ENCODE measurements around the gene MAMDC4. TPM values are rescaled to one million over a fixed set of nuclear protein-coding genes. Genes with fewer than 3 reads are reported as not detected.

Gene MAMDC4
- total and polyA plus RNA-seq, 2 of the 8 experiments (the other 6 are each of a cell fraction or from before 2014, with no cell fraction given): 3.1 to 4.5 TPM

GRCh38 chr9:136814725-136815421, 37.3 kb upstream of the MAMDC4 start:
- Histone ChIP-seq H3K18ac (ENCODE audit: extremely low read depth, low read length) (no peak overlapping the region), H3K14ac (ENCODE audit: insufficient read length) (no peak overlapping the region), H3K23me2 (ENCODE audit: low read depth, low read length) (no peaks in the 10 kb centered on the region), H3K23ac (ENCODE audit: insufficient read length) (no peak overlapping the region), H4K5ac (ENCODE audit: insufficient read length, low read depth, low read length) (no peak overlapping the region), H4K8ac (ENCODE audit: extremely low read depth, insufficient read depth, low read length) (no peak overlapping the region), H2BK15ac (ENCODE audit: low read length) (no peak overlapping the region), H3K56ac (replicated peaks; ENCODE audit: insufficient read length, low read depth, low read length) (no peak overlapping the region), H3K9me3 (ENCODE audit: insufficient read depth in 2 of 2, low read depth in 1 of 2, low read length in 1 of 2) (no peaks in the 10 kb centered on the region), H2BK20ac (ENCODE audit: low read length) (no peak overlapping the region), H3K4me1 (replicated peaks in 1 of 4; ENCODE audit: control insufficient read depth in 3 of 4, insufficient read depth in 4 of 4, low read length in 3 of 4) (no peaks in the 10 kb centered on the region), H2BK120ac (replicated peaks; ENCODE audit: low read depth, low read length) (no peak overlapping the region), H3K9ac (replicated peaks in 1 of 4; ENCODE audit: extremely low read depth in 1 of 4, low read depth in 3 of 4, low read length in 3 of 4) (no peak overlapping the region; a peak in 1 of 7 replicates), H4K20me1 (replicated peaks in 1 of 2; ENCODE audit: control insufficient read depth in 1 of 2, insufficient read depth in 2 of 2, low read length in 2 of 2) (peaks cover 9 to 23% of the 10 kb centered on the region in 2 experiments), H3K27ac (ENCODE audit: low read depth, low read length) (no peak overlapping the region), H3K27me3 (replicated peaks in 1 of 4; ENCODE audit: control insufficient read depth in 3 of 4, extremely low read depth in 1 of 4, insufficient read depth in 3 of 4, low read length in 3 of 4) (no peaks in the 10 kb centered on the region), H3K4ac (replicated peaks; ENCODE audit: insufficient read length, low read depth, low read length) (no peak overlapping the region), H4K91ac (replicated peaks; ENCODE audit: insufficient read length, low read length) (no peak overlapping the region), H3K4me3 (ENCODE audit: extremely low read depth in 1 of 4, insufficient read depth in 2 of 4, low read depth in 3 of 4, low read length in 4 of 4) (no peak overlapping the region), H3K36me3 (ENCODE audit: control insufficient read depth in 2 of 4, insufficient read depth in 4 of 4, low read length in 3 of 4) (peaks cover 5 to 25% (median 11%) of the 10 kb centered on the region in 4 experiments), H2AK5ac (ENCODE audit: low read depth, low read length) (no peak overlapping the region), H2BK12ac (ENCODE audit: low read depth, low read length) (no peak overlapping the region), H2BK5ac (ENCODE audit: low read depth, low read length) (no peak overlapping the region), H3K79me2 (ENCODE audit: control insufficient read depth in 1 of 2, insufficient read depth in 2 of 2, low read length in 2 of 2) (peaks cover 6 to 42% of the 10 kb centered on the region in 2 experiments), H3K4me2 (ENCODE audit: insufficient read depth in 1 of 2, low read depth in 2 of 2, low read length in 2 of 2) (no peak overlapping the region), H3K79me1 (ENCODE audit: low read depth, low read length) (peaks cover 16% of the 10 kb centered on the region), H2AFZ (ENCODE audit: low read length) (no peak overlapping the region)
- DNase-seq (ENCODE audit: low read depth in 1 of 2, low spot score in 2 of 2) (no peak), FAIRE-seq (no peak)
- POLR2A ChIA-PET (ENCODE audit: partially characterized antibody): interaction anchor here (0.9 to 10.8 kb wide), 4 partner anchors 8 to 53 kb away, joined by 3 to 96 read pairs (median 4); partner anchors contain the start of gene RABL6
- 95 to 100% methylated on average over 3 to 13 of the region's 13 CpGs for WGBS, 2 experiments (ENCODE audit: extremely low coverage in 1 of 2, insufficient coverage in 1 of 2, insufficient read length in 1 of 2, insufficient replicate concordance in 2 of 2, low coverage in 1 of 2, low lambda C conversion rate in 2 of 2, missing lambda C conversion rate in 1 of 2)
- CTCF ChIA-PET (ENCODE audit: partially characterized antibody): interaction anchor here (0.6 to 17.4 kb wide), 7 partner anchors 12 to 84 kb away, joined by 3 to 131 read pairs (median 4); partner anchors contain the start of gene AJM1
- TF ChIP-seq, protein P1, sequence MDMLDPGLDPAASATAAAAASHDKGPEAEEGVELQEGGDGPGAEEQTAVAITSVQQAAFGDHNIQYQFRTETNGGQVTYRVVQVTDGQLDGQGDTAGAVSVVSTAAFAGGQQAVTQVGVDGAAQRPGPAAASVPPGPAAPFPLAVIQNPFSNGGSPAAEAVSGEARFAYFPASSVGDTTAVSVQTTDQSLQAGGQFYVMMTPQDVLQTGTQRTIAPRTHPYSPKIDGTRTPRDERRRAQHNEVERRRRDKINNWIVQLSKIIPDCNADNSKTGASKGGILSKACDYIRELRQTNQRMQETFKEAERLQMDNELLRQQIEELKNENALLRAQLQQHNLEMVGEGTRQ (IDR thresholded peaks at IDR 0.05; ENCODE audit: low read length): no peak
- TF ChIP-seq POLR2AphosphoS5 (IDR thresholded peaks at IDR 0.05; ENCODE audit: low read depth, low read length): no peak
- no peak for TF ChIP-seq FOSL1 (IDR thresholded peaks at IDR 0.05; ENCODE audit: insufficient read depth, low read depth, low read length)
- no peak for TF ChIP-seq JUND (IDR thresholded peaks at IDR 0.05; ENCODE audit: low read length)
- TF ChIP-seq MAFK (IDR thresholded peaks at IDR 0.05; ENCODE audit: low read depth, low read length): no peak
- no peak for TF ChIP-seq SP2 (IDR thresholded peaks at IDR 0.05; ENCODE audit: low read length)
- TF ChIP-seq SIN3A (conservative IDR thresholded peaks at IDR 0.05 in 1 of 2, IDR thresholded peaks at IDR 0.05 in 1 of 2; ENCODE audit: low read depth in 1 of 2, low read length in 2 of 2): no peak

All from H1 (cell line).